Activated CD4-positive, alpha-beta T cell treated with anti-CD3 and anti-CD28 coated beads, Interleukin-2, amount 50 U/mL, for 4 hours (primary cell): ENCODE results near the gene NDRG2.
A peak's percentile ranks its signal among the peaks of the same experiment; 100 is the strongest.

ENCODE experiments used
- DNase-seq, 2 experiments: peaks; one replicate each; pipeline ENCODE4 v3.0.0-alpha.2; 2020

NDRG2 gene

DNA sequence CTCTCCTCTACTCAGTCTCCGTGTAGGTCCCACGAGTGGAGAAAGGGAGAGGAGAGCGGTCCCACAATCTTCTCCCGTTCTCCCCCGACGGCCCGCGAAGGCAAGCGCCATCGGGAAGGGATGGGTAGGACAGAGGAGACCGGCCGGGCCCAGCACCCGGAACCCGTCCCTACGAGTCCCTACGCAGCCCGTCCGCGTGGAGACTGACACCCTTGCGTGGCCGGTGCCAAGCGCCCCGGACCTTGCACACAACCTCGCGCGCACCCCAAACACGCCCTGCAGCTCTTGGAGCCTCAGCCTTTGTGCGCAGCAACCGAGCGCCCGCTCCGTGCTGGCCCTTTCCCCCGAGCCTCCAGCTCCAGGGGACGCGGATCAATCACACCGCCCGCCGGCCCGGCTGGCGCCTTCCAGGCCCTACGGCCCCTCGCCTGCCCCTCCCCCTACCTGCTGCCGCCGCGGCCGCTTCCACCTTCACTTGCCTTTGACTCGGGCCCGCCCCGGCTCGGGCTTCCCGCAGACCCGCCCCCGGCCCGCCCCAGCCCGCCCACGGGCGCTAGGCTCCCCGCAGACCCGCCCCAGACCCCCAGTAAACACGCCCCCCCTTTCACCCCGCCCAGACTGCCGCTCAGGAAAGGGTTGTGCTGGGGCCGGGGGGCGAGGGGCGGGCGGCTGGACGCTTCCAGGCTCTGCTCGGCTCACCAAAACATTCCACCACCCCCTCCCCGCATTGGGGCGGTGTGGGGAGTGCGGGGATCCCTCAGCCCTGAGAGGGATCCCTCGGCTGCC is at the start of gene NDRG2:
NDRG2 (minus strand) TSS at position 477 of the 786 bp plus-strand sequence. CDS start 1,746 bp downstream, outside the sequence.
- peak; percentile 62 to 68 for DNase-seq

DNA sequence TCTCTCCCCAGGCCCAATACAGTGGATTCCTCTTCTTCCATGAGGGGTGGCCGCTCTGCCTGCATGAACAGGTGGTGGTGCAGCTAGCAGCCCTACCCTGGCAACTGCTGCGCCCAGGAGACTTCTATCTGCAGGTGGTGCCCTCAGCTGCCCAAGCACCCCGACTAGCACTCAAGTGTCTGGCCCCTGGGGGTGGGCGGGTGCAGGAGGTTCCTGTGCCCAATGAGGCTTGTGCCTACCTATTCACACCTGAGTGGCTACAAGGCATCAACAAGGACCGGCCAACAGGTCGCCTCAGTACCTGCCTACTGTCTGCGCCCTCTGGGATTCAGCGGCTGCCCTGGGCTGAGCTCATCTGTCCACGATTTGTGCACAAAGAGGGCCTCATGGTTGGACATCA is 49.1 kb upstream of the NDRG2 start:
- DNase-seq = no peak

DNA sequence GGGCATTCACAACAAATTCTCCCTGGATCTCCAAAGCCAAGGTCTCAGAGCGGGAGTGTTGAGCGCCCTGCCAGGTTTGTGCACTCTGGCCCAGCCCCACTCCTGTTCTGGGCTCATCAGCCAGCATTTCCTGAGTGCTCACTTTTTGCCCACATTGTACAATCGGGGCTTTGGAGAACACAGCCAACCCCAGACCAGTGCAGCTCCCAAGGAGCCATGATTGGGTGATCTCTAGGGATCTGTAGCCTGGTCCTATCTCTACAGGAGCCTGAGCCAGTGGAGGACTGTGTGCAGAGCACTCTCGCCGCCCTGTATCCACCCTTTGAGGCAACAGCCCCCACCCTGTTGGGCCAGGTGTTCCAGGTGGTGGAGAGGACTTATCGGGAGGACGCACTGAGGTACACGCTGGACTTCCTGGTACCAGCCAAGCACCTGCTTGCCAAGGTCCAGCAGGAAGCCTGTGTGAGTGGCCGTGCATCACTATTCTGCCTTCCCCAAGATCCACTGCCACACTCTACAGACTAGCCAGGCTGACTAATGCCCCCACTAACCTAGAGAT is 48.0 kb upstream of the NDRG2 start:
- no peak for DNase-seq

DNA sequence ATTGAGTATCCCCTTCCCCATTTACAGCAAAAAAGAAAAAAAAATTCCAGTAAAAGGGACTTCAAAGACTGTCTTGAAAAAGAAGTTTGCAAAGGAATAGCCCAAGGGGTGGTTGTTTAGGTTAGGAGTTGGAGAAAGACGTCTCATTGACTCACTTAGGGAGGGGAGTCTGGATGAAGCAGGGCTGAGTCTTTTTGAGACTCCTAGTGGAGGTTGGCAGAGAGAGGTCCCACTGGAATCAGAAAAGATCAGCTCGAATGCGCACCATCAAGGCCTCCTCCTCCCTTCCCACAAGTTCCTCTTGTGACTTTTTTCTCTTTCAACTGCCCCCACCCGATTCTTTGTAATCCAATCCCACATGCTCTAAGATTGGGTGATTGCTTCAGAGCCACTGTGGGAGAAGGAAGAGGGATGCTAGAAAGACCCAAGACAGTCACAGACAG is 47.2 kb upstream of the NDRG2 start:
- no peak for DNase-seq

DNA sequence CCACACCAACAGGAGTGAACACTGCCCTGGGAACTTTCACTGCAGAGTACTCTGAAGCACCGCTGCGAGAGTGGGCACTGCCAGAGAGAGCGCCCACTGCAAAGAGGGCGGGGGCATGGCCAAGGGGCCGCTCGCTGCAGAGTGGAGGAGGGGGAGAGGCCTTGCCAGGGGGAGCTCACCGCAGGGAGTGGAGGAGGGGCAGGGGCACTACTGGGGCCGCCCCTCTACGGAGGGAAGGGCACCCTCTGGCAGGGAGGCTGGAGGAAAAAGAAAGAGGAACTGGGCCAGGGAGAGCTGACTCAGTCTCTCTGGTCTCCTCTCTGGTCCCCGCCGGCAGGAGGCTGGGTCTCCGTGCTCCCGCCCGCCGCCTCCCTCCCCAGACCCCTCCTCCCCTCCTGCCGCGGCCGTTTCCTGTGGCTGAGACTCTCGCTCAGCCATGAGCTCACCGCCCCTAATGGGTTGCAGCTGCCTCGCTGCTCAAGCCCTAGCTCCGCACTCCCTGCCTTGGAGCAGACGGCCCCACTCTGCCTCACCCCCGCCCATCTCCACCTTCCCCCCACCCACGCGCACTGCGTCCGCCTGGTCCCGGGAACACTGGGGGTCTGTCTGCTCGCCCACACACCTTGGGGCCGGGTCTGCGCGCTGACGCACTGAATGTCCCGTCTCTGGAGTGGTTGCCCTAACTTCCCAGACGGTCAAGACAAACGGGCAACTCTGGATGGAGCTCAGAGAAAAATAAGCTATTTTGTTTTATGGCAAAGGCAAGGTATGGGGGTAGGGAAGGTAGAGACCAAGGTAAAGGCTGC is 46.6 kb upstream of the NDRG2 start:
- DNase-seq = peak in 1 of 2 experiments; percentile 9

DNA sequence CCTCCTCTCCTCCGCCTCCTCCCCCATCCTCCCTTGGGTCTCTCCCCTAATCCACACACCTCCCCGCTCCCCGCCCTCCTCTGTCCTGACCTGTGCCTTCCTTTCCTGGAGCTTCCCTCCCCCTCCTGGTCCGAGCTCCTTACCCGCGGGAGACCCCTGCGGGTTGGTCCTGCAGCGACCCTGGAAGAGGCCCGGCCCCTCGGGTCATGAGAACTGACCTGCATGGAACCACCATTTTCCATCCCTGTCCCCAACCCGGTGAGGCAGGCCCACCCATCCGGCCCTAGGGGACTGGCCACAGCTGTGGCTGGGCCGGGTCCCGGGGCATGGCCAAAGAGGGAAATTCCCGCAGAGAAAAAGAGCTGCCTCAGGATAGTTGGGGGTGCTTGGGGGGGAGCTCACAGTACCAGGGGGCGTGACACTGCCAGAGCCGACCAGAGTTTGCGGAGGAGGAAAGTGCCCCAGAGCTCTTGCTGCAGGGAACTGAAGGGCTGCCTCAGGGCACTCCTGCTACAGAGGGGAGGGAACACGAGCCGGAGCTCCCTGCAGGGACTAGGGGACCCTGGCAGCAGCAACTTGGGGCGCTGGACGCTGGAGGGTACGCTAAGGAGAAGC is 45.9 kb upstream of the NDRG2 start:
- DNase-seq = no peak

DNA sequence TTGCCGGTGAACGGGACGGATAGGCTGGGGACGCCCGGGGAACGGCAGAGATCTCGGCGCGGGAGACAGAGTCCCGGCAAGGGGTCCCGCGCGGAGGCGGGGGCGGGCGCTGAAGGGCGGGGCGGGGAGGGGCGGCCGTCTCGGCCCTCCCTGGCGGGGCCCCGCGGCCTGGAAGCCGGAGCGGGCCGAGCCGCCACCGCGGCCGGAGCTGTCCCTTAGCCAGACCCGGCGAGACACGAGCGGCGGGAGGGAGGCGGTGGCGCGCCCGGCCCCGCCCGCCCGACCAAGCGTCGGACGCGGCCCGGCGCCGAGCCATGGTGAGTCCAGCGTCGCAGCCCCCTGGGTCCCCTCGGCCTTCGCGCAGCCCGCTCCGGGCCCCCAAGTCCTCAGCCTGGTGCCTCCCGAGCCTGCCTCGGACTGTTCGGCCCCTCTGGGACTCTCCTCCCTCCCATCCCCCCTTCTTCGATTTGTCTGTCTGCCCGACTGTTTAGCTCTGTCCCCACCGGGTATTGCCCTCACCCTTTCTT is 45.3 kb upstream of the NDRG2 start, which contains the start of gene ARHGEF40:
ARHGEF40 (plus strand) TSS at position 222 of the 527 bp plus-strand sequence; CDS start at position 315, 93 bp downstream.
- peak in 1 of 2 experiments; percentile 6 for DNase-seq

DNA sequence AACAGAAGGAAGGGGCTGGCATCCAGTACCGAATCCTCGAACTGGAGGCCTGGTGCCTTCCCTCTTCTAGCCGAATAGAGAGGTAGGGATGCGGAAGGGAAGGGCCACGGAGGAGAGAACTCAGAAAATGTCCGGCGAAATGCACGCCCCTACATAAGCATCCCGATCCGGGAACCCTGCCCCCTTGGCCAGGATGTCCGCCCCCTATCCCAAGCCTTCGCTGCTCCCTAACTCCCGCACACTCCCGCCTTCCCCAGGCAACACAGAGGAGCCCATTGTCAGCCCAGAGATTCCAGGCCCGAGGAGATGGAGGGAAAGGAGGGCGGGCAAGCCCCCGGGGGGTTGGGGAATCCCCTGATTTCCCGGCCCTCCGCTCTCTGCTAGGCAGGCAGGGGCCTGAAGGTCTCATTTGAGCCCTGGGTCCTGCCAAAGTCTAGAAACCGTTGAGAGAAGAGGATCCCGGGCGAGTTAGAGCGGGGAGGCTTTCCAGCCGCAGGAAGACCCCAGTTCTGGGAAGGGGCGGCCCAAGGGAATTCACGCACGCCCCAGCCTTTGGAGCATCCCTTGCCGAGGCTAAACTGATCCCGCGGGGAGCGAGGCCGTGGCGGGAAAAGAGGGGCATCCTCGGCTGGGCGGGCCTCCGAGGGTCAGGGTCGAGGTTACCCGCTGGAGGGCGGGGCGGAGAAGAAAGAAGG is 44.7 kb upstream of the NDRG2 start:
- no peak for DNase-seq

DNA sequence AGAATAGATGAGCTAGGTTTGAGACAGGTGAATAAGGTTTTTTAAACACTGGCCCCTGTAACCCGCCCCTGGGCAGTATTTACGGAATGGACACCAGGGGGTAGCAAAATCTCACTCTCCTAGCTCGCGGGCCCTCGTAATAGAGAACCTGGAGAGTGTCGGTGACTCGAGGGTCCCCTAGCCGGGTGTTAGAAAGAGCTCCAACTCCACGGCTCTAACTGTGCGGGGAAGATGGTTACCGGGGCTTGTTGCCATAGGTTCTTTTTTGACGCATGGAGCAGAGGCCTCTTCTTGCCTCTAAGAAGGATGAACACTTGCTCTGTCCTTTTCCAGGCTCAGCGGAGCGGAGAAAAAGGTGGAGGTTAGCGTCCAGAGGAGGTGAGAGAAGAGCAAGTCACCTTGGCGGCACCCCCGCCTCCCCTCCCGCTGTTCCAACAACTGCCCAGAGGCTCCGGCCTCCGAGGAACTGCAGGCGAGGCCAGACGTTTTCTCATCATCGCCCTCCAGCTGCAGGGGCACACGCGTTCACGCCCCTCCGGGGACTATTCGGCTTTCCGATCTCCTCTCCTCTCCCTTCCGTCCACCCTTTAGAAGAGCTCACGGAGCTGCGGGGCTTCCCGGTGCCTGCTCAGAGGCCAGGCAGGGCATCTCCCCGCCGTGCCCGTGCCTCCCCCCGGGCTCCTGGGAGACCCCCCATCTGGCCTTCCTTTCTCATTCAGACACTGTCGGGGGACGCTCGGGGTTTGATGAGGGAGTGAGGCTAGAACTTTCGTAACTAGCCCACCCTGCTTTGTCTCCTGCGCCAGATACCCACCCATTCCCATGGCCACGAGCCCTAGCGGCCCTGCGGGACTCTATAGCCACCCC is 43.9 kb upstream of the NDRG2 start:
- DNase-seq = peak; percentile 36 to 47

DNA sequence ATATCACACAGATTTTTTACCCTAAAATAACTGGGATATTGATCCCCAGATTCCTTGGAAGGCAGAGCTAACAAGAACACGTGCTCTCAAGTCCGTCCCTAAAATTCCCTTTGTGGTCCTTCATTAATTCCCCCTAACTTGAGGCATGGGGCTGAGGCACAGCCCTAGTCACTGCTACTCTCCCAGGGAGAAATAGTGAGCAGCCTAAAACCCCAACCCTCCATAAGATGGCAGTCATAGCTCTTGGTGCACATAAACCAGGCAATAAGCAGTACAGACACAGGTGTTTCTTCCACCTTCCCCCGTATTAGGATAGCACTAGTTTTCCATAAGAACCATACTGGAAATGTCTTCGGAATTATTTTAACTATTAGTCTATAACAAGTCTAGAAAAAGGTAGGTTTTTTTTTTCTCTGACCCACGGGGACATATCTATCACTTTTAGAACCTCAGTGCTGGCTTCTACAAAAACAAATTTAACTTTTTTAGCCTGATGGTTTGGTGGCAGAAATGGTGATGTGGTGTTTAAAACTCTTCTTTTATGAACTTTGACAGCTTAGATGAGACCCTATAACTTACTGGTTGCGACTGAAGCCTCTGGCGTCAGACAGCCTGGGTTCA is 42.1 kb upstream of the NDRG2 start:
- no peak for DNase-seq

DNA sequence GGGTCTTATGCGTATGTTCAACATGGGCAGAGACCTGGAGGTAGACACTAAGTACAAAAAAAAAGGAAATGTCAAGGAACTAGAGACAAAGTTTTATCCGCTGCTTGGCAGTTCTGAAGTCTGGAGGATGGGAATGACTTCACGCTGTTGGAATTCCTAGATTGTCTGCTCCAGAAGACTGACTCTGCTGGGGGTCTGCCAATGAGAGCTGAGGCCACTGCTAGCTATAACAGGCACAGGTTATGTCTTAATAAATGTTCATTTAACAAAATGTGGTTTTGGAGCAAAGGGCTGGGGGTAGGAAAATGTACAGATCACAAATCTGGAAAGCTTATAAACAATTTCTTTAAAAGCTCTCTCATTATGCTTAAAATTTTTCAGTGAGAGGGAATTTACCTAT is 38.6 kb upstream of the NDRG2 start:
- DNase-seq = no peak

DNA sequence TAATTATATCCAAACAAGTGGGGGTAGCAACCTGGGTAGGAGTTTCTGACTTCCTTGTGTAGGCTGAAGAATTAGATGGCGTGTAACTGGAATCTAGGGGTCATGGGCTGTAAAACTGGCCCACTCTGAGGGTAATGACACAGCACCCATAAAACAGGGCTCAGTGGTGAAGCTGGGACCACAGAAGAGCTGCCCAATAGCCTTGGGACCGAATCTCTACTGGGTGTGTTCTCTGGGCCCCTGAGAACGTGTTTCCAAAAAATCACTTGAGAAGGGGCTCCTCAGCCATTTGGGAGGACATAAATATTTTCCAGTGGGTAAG is 36.4 kb upstream of the NDRG2 start:
- DNase-seq = no peak

DNA sequence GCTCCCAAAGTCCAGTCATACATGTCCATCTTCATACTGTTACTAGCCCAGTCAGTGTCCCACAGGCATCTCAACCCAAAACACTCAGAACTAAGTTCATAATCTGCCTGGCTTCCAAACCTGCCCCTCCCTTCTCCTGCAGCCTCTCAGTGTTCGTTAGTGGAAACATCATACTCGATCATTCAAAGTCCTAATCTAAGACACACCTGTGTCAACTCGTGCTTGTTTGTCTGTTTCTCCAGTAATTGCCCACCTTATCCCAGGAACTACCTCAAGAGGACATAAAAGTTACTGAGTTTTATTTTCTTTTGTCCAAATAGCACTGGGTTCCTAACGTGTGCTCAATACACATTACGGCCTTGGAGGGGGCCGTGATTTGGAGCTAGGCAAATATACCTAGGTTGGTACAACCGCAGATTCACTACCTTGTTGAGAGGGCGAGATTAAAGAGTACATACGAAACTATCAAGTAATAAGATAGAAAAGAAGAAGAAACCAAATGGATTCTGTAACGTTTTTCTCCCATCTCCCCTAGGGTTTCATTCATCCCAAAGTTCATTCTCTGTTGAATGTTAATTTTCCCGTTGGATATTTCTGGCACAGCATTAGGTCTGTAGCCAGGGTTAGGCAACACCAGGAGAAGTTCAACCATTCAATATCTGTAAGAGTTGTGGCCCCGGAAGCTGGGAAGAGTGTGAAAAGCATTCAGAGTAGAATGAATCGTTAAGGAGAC is 35.9 kb upstream of the NDRG2 start:
- no peak for DNase-seq

DNA sequence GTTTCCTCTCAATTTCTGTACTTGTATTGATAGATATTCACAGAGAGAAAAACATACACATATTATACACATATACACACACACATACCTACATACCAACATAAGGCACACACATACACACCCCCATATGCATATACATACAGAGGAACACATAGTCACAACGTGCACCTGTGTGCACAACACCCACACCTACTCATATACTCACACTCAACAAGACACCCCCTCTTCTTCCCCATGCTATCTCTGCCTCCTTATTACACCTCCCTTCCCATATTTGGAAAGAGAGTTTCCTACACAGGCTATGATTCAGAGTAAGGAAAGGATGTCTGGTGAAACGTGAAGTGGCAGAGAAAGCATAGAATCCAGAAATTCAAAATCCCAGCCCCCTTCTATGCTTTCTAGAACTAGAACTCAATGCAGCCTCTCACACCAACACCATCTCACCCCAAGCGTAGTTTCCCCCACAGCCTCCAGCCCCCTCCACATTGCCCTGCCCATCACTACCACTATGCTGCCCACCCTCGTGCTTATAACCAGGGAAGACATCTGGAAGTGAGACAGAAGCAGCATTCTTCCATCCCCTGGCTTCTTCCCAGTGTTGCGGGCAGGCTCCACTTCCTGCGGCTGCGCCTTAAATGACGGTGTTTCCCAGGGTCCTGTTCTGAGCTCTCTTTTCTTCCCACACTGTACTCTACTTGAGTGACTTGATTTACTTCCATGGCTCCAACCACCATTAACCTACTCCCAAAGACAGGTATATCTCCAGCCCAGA is 35.2 kb upstream of the NDRG2 start:
- no peak for DNase-seq

DNA sequence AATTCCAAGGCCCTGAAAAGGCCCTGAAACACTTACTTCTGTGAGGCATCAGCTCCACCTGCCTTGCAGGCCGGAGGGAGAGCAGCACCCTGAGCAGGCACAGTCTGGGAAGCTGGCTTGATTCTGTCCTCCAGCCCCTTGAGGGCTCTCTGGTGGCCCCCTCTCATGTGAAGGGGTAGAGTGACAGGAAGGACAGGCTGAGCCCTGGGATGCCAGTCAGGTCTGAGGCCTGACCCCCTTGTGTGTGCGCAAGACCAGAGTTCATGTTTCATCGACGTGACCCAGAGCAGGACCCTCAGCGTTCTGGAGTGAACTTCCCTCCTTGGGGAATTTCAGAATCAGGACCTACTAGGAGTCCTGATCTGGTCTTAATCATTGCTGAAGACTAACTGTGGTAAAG is 34.0 kb upstream of the NDRG2 start:
- DNase-seq = no peak

DNA sequence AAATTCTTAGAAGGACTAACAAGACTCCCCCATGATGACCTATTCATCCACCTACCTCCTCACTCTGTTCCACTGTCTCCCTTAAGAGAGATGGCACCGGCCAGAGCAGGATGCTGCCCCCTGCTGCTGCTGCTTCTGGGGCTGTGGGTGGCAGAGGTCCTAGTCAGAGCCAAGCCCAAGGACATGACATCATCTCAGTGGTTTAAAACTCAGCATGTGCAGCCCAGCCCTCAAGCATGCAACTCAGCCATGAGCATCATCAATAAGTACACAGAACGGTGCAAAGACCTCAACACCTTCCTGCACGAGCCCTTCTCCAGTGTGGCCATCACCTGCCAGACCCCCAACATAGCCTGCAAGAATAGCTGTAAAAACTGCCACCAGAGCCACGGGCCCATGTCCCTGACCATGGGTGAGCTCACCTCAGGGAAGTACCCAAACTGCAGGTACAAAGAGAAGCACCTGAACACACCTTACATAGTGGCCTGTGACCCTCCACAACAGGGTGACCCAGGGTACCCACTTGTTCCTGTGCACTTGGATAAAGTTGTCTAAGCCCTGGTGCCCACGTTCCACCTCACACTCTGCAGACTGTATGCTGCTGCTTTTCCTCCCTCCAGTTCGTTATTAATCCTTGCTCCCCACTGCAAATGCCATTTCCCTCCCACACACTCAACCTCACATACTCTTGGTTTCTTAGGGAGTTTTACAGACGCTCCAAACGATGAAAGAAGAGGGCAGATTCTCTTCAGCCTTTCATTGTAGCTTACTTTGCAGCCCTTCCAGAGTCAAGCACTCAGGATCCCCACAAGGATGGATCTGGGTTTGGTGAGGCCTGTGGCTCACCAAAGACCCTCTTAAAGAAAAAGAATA is 33.2 kb upstream of the NDRG2 start, which contains the start of gene RNASE8:
RNASE8 (plus strand) TSS at position 20 of the 873 bp plus-strand sequence; CDS start at position 91, 71 bp downstream.
- no peak for DNase-seq

DNA sequence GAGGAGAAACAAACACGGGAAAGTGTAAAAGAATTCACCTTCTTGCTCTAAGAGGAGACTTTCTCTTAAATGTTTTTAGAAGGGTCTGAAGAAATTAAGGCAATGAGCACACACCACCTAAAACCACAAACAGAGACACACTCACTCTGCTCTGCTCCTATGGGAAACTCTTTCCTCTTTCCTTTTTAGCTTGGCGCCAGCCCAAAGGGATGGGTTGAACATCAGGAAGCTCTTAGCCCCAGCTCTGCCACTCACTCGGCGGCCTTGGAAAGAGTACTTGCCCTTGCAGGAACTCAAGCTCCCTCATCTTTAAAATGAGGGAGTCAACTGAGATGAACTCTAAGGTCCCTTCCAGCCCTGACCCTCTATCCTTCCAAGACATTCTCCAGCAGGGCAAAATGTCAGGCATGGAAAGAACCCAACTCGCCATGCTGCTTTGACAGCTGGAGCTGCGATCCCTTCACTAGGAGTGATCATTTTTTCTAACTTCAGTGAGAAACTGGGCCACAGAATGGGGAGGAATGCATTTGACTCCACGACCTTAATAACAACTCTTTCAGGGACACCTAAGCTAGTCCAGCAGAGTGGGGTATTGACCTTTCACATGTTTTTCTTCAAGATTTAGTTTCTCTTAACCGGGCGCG is 31.8 kb upstream of the NDRG2 start:
- no peak for DNase-seq
